T-cell (primary cell): ENCODE data around the gene OR7C1. TPM values are rescaled to one million over a fixed set of nuclear protein-coding genes. Genes with fewer than 3 reads are reported as not detected.
"Not testable (repeated sequence)": the region's sequence is repeated elsewhere in the genome, so short reads cannot be mapped to it uniquely, and the experiment has no call there.

Source experiments
- ATAC-seq, 4 experiments: fragments of 200-7000 bp in 3 of 4; fragments of 150-1000 bp in 1 of 4; cut with Tn5 transposase; replicated peaks in 1 of 4; 1 replicate in 3 of 4; 2 replicates in 1 of 4; pipeline ENCODE4 v1.10.0; 2021; ENCODE audit warnings: moderate library complexity in 3 of 4, mild to moderate bottlenecking in 2 of 4, moderate number of reproducible peaks in 1 of 4
- CTCF ChIA-PET, 2 donors: fragments of 300-600 bp; sonication (Branson Sonifier 250); formaldehyde crosslinking; loops; one replicate each; lab custom pipeline; 2022; ENCODE audit warnings: antibody characterized with exemption in 2 of 2; lab: Charles Lee
- POLR2A ChIA-PET, 2 donors: fragments of 300-600 bp; sonication (Branson Sonifier 250); formaldehyde crosslinking; loops; one replicate each; lab custom pipeline; 2022; ENCODE audit warnings: antibody characterized with exemption in 2 of 2; lab: Charles Lee
- DNase-seq, 35 experiments: peaks; one replicate each; pipeline versions ENCODE4 v3.0.0 to v3.0.0-alpha.2; 2013 to 2023
- H3K27ac ChIP-seq: one replicate; pipeline ENCODE4 v1.5.1; 2013; ENCODE audit warnings: low read length
- H3K27me3 ChIP-seq, 2 experiments: replicated peaks in 1 of 2; 1 replicate in 1 of 2; 2 replicates in 1 of 2; pipeline versions ENCODE4 v1.6.1 to v1.7.0; 2013; ENCODE audit warnings: low read length in 1 of 2, mixed read lengths in 1 of 2; ENCODE audit not compliant: control insufficient read depth in 2 of 2, insufficient read depth in 2 of 2; ENCODE audit errors: extremely low read depth in 1 of 2
- H3K36me3 ChIP-seq, 2 donors: 1 replicate in 1 of 2; 2 replicates in 1 of 2; pipeline versions ENCODE4 v1.6.1 to v1.7.0; 2013; ENCODE audit warnings: low read length in 1 of 2; ENCODE audit not compliant: control insufficient read depth in 2 of 2, insufficient read depth in 1 of 2; ENCODE audit errors: extremely low read depth in 1 of 2
- H3K4me1 ChIP-seq, 2 experiments: 1 replicate in 1 of 2; 2 replicates in 1 of 2; pipeline versions ENCODE4 v1.6.1 to v1.7.0; 2013; ENCODE audit warnings: low read length in 2 of 2, mixed read lengths in 1 of 2; ENCODE audit not compliant: insufficient read depth in 2 of 2, control insufficient read depth in 1 of 2; ENCODE audit errors: extremely low read depth in 1 of 2
- H3K4me3 ChIP-seq, 2 donors: 1 replicate in 1 of 2; 2 replicates in 1 of 2; pipeline versions ENCODE4 v1.5.1 to v1.7.0; 2013; ENCODE audit warnings: mild to moderate bottlenecking in 2 of 2, low read length in 1 of 2, moderate library complexity in 1 of 2; ENCODE audit not compliant: control insufficient read depth in 1 of 2; ENCODE audit errors: extremely low read depth in 1 of 2
- H3K9me3 ChIP-seq: 2 replicates; pipeline ENCODE4 v1.7.0; 2013
- H3K27ac Mint-ChIP-seq, 2 donors: one replicate each; pipeline ENCODE4 v1.8.0; 2020 to 2021; ENCODE audit warnings: mild to moderate bottlenecking in 2 of 2, mixed read lengths in 2 of 2
- H3K27me3 Mint-ChIP-seq, 2 donors: one replicate each; pipeline ENCODE4 v1.8.0; 2021 to 2022; ENCODE audit warnings: mixed read lengths in 2 of 2
- H3K36me3 Mint-ChIP-seq: one replicate; pipeline ENCODE4 v1.8.0; 2021; ENCODE audit warnings: mixed read lengths
- H3K4me1 Mint-ChIP-seq, 3 donors: one replicate each; pipeline ENCODE4 v1.8.0; 2020 to 2022; ENCODE audit warnings: mixed read lengths in 3 of 3, mild to moderate bottlenecking in 1 of 3
- H3K4me3 Mint-ChIP-seq, 3 donors: one replicate each; pipeline ENCODE4 v1.8.0; 2020 to 2022; ENCODE audit warnings: mild to moderate bottlenecking in 3 of 3, mixed read lengths in 3 of 3, moderate library complexity in 3 of 3
- H3K9me3 Mint-ChIP-seq, 3 donors: one replicate each; pipeline ENCODE4 v1.8.0; 2020 to 2022; ENCODE audit warnings: mixed read lengths in 3 of 3
- WGBS: methylation state at CpG from one replicate; pipeline ENCODE4 v1.1.5; 2013; ENCODE audit warnings: missing lambda C conversion rate; ENCODE audit not compliant: insufficient coverage; 5-methylcytosine and 5-hydroxymethylcytosine counted together
- total RNA-seq, 35 experiments: library from RNA in 6 of 35; stranded (reverse) in 6 of 35; fragments of 120-200 nt in 1 of 35; gene quantifications; one replicate each; pipeline versions ENCODE4 v1.2.1 to v1.2.4 and lab custom pipeline; 2013 to 2026

Gene OR7C1
- total RNA-seq, 5 donors from 2014 or later (not counting 1 experiment from before 2014, with no cell fraction given), result not detected

DNA sequence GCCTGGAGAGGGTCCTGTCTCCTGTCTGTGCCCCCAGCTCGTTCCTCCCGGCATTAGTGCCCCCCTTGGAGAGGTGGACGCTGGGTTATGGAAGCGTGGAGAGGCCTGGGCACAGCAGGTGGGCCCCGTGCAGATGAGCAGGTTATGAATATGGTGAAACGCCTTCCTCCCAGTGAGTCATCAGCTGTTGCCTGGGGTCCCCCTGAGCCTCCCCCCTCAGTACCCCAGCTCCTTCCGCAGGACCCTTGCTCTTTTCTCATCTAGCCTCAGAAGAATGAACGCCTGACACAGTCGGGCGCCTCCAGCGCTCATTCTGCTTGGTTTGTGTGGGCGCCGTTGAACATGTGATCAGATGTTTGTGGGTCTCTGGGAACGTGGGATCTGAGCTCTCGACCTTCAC lies 69.1 kb downstream of the OR7C1 start:
- H3K36me3 ChIP-seq, DNase-seq, H3K4me3 Mint-ChIP-seq, H3K4me1 Mint-ChIP-seq, H3K36me3 Mint-ChIP-seq, H3K4me1 ChIP-seq, H3K9me3 Mint-ChIP-seq, H3K27ac Mint-ChIP-seq, H3K4me3 ChIP-seq, H3K9me3 ChIP-seq, H3K27ac ChIP-seq, CTCF ChIA-PET: not testable (repeated sequence)
- WGBS, result 60% methylated on average over 1 of the region's 15 CpGs
- H3K27me3 ChIP-seq, result peaks cover 0 to 36% of the 10 kb centered on the region in 2 experiments
- POLR2A ChIA-PET, result interaction anchor here in 1 of 2 donors (0.7 kb wide), 1 partner anchor 368 kb away, joined by 8 read pairs; no protein-coding TSS in a partner anchor
- peaks cover 14 to 26% of the 10 kb centered on the region in 2 donors for H3K27me3 Mint-ChIP-seq
- ATAC-seq, result peak in 1 of 4 experiments; percentile 56

DNA sequence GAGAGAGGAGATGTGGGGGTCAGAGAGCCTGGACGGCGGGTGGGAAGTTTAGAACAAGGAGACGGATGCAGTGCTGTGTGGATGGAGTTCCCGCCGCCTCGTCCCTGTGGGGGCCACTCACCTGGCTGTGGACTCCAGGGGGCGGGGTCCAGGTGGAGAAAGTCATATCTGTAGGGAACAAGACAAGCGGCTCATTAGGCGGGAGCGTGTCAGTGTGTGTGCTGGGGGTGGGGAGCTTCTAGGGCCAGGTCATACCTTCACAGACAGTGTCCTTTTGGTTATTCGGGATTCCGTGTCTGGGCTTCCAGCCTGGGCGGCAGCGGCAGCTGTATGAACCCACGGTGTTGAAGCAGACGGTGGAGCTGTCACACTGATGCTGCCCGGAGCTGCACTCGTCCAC lies 69.6 kb downstream of the OR7C1 start:
- CTCF ChIA-PET, H3K36me3 ChIP-seq, H3K27ac Mint-ChIP-seq, H3K9me3 Mint-ChIP-seq, DNase-seq, H3K4me3 ChIP-seq, H3K27ac ChIP-seq, H3K4me1 Mint-ChIP-seq, H3K9me3 ChIP-seq, H3K36me3 Mint-ChIP-seq, H3K4me1 ChIP-seq, H3K4me3 Mint-ChIP-seq: not testable (repeated sequence)
- ATAC-seq, result peak in 1 of 4 experiments; percentile 65
- H3K27me3 Mint-ChIP-seq, result peaks cover 14 to 26% of the 10 kb centered on the region in 2 donors
- POLR2A ChIA-PET, result interaction anchor here in 1 of 2 donors (0.7 kb wide), 1 partner anchor 367 kb away, joined by 8 read pairs; no protein-coding TSS in a partner anchor
- peaks cover 0 to 36% of the 10 kb centered on the region in 2 experiments for H3K27me3 ChIP-seq
- WGBS, result no CpG with 5 or more reads among the region's 18 CpGs

DNA sequence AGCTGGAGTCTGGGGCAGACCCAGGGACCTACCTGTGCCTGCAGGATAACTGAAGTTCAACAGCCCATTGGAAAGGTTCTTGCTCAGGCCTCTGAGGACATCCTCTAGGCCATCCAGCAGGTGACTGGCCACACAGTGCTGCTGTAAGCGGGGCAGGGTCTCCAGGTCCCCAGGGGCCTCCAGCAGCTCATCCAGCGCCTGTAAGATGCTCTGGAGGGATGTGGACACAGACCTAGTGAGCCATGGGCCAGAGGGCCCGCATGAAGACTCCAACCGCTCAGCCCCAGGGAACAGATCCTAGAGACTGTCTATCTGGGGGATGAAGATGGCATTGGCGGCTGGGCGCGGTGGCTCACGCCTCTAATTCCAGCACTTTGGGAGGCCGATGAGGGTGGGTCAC lies 70.6 kb downstream of the OR7C1 start:
- ATAC-seq (no peak), DNase-seq (no peak)
- H3K9me3 Mint-ChIP-seq, result no peaks in the 10 kb centered on the region
- H3K27ac Mint-ChIP-seq, result no peak overlapping the region
- H3K27ac ChIP-seq, result no peak overlapping the region
- H3K27me3 ChIP-seq, result peaks cover 0 to 34% of the 10 kb centered on the region in 2 experiments
- ChIA-PET POLR2A (interaction anchor here in 1 of 2 donors (0.6 kb wide), 1 partner anchor 140 kb away, joined by 3 read pairs; no protein-coding TSS in a partner anchor), CTCF (no interaction called here)
- no peak overlapping the region for H3K4me3 Mint-ChIP-seq
- H3K36me3 Mint-ChIP-seq, result no peaks in the 10 kb centered on the region
- H3K4me3 ChIP-seq, result no peak overlapping the region
- H3K27me3 Mint-ChIP-seq, result peaks cover 14 to 26% of the 10 kb centered on the region in 2 donors
- 87% methylated on average over 9 of the region's 9 CpGs for whole genome bisulfite sequencing
- H3K36me3 ChIP-seq, result no peaks in the 10 kb centered on the region
- no peaks in the 10 kb centered on the region for H3K4me1 ChIP-seq
- H3K9me3 ChIP-seq, result no peaks in the 10 kb centered on the region
- H3K4me1 Mint-ChIP-seq, result no peaks in the 10 kb centered on the region

DNA sequence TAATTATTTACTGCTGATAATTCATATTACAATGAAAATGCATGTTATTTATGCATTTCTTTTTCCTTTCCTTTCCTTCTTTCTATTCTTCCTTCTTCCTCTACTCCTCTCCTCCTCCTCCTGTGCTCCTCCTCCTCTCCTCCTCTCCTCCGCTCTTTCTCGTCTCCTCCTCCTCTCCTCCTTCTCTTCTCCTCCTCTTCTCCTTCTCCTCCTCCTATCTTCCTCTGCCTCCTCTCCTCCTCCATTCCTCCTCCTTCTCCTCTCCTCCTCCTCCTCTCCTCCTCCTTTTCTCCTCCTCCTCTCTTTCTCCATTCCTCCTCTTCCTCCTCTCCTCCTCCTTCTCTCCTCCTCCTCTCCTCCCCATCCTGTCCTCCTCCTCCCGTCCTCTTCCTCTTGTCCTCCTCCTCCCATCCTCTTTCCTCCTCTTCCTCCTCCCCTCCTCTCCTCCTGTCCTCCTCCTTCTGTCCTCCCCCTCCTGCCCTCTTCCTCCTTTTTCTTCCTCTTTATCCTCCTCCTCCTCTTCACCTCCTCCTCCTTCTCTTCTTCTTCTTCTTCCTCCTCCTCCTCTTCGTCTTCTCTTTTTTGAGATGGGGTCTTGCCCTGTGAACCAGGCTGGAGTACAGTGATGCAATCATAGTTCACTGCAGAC lies 71.4 kb downstream of the OR7C1 start:
- WGBS, result 80% methylated on average over 3 of the region's 4 CpGs
- H3K4me3 Mint-ChIP-seq, result no peak overlapping the region
- no peak overlapping the region for H3K27ac ChIP-seq
- H3K27me3 Mint-ChIP-seq, result peaks cover 14 to 24% of the 10 kb centered on the region in 2 donors
- H3K4me1 Mint-ChIP-seq, result no peaks in the 10 kb centered on the region
- DNase-seq, result no peak
- ATAC-seq, result no peak
- H3K9me3 Mint-ChIP-seq, result no peaks in the 10 kb centered on the region
- H3K9me3 ChIP-seq, result no peaks in the 10 kb centered on the region
- H3K36me3 ChIP-seq, result no peaks in the 10 kb centered on the region
- H3K4me3 ChIP-seq, result no peak overlapping the region
- peaks cover 0 to 29% of the 10 kb centered on the region in 2 experiments for H3K27me3 ChIP-seq
- H3K4me1 ChIP-seq, result no peaks in the 10 kb centered on the region
- H3K27ac Mint-ChIP-seq, result no peak overlapping the region
- CTCF ChIA-PET, result no interaction called here
- POLR2A ChIA-PET, result interaction anchor here in 1 of 2 donors (0.6 kb wide), 1 partner anchor 139 kb away, joined by 3 read pairs; no protein-coding TSS in a partner anchor
- H3K36me3 Mint-ChIP-seq, result no peaks in the 10 kb centered on the region

DNA sequence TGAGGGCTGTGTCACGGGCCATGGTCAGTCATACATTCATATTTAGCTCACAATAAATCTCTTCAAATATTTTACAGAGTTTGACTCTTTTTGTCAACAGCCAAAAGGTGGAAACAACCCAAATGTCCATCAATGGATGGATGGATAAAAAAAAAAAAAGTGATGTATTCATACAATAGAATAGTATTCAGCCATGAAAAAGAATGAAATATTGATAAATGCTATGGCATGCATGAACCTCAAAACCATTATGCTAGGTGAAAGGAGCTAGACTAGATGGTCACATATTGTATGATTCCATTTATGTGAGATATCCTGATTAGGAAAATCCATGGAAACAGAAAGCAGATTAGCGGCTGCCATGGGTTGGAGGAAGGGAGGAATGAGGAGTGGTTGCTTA lies 72.9 kb downstream of the OR7C1 start:
- H3K27ac Mint-ChIP-seq, result no peak overlapping the region
- ChIA-PET CTCF (no interaction called here), POLR2A (no interaction called here)
- peaks cover 14 to 16% of the 10 kb centered on the region in 2 donors for H3K27me3 Mint-ChIP-seq
- DNase-seq (no peak), ATAC-seq (no peak)
- WGBS, result 100% methylated on average over 1 of the region's 2 CpGs
- Histone ChIP-seq H3K27me3 (peaks cover 0 to 17% of the 10 kb centered on the region in 2 experiments), H3K27ac (no peak overlapping the region), H3K36me3 (no peaks in the 10 kb centered on the region), H3K4me3 (no peak overlapping the region), H3K9me3 (no peaks in the 10 kb centered on the region), H3K4me1 (no peaks in the 10 kb centered on the region)
- no peak overlapping the region for H3K4me3 Mint-ChIP-seq
- H3K36me3 Mint-ChIP-seq, result no peaks in the 10 kb centered on the region
- no peaks in the 10 kb centered on the region for H3K4me1 Mint-ChIP-seq
- no peaks in the 10 kb centered on the region for H3K9me3 Mint-ChIP-seq

DNA sequence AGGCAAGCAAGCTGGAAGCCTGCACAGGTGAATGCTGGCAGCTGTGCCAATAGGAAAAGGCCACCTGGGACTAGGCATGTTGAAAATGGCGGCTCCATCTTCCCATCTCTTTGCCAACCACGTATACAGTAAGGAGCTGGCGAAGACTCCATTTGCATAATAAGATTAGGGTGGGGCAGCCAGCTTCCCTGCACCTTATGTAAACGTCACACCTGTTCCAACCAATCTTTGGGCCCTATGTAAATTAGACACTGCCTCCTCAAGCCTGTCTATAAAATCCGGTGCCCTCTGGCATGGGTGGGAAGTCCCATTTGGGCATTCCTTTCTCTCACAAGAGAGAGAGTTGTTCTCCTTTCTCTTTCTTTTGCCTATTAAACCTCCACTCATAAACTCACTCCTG lies 73.4 kb downstream of the OR7C1 start:
- no CpG with 5 or more reads among the region's 5 CpGs for WGBS
- no peak for DNase-seq
- Mint-ChIP-seq H3K9me3 (no peaks in the 10 kb centered on the region), H3K36me3 (no peaks in the 10 kb centered on the region), H3K4me1 (no peaks in the 10 kb centered on the region), H3K27ac (no peak overlapping the region), H3K27me3 (peaks cover 14 to 16% of the 10 kb centered on the region in 2 donors), H3K4me3 (no peak overlapping the region)
- Histone ChIP-seq H3K4me1 (no peaks in the 10 kb centered on the region), H3K27me3 (peaks cover 0 to 17% of the 10 kb centered on the region in 2 experiments), H3K36me3 (no peaks in the 10 kb centered on the region), H3K27ac (no peak overlapping the region), H3K9me3 (no peaks in the 10 kb centered on the region), H3K4me3 (no peak overlapping the region)
- ATAC-seq, result no peak
- ChIA-PET CTCF (no interaction called here), POLR2A (no interaction called here)
